SKM-1 treated with dmso at 0.1 percent for 144 hours (cell line): ENCODE measurements around the gene KLHDC7A.

Source experiments
- DNase-seq: peaks from one replicate; lab custom pipeline; 2025; ENCODE audit not compliant: unreplicated experiment; lab: John Stamatoyannopoulos, UW

KLHDC7A gene

GRCh38 chr1:18470671-18471355 lies 9.9 kb upstream of the KLHDC7A start:
- no peak for DNase-seq

- DNase-seq, result no peak
These were observed 7.4 kb upstream of the KLHDC7A start for GRCh38 chr1:18473195-18473815.

- DNase-seq, result no peak
These were observed 6.1 kb upstream of the KLHDC7A start for GRCh38 chr1:18474559-18475175.

GRCh38 chr1:18475234-18475905 lies 5.4 kb upstream of the KLHDC7A start:
- DNase-seq, result no peak

- DNase-seq, result no peak
These were observed 1.3 kb upstream of the KLHDC7A start for GRCh38 chr1:18479454-18479853.

- DNase-seq, result no peak
These were observed 625 bp downstream of the KLHDC7A start for GRCh38 chr1:18481190-18481920.

- DNase-seq, result no peak
These were observed 1.4 kb downstream of the KLHDC7A start for GRCh38 chr1:18481921-18482701.

- no peak for DNase-seq
These were observed 2.1 kb downstream of the KLHDC7A start for GRCh38 chr1:18482721-18483425.

- no peak for DNase-seq
These were observed 3.5 kb downstream of the KLHDC7A start for GRCh38 chr1:18484276-18484675.

GRCh38 chr1:18484721-18485120 lies 4.0 kb downstream of the KLHDC7A start:
- DNase-seq, result no peak

- no peak for DNase-seq
These were observed 4.5 kb downstream of the KLHDC7A start for GRCh38 chr1:18485227-18485626.

- no peak for DNase-seq
These were observed 5.5 kb downstream of the KLHDC7A start for GRCh38 chr1:18486195-18486594.

GRCh38 chr1:18489417-18490143 lies 8.8 kb downstream of the KLHDC7A start:
- DNase-seq, result no peak

- no peak for DNase-seq
These were observed 10.4 kb downstream of the KLHDC7A start for GRCh38 chr1:18491168-18491567.

GRCh38 chr1:18494304-18494703 lies 13.6 kb downstream of the KLHDC7A start:
- no peak for DNase-seq

GRCh38 chr1:18495635-18496034 lies 14.9 kb downstream of the KLHDC7A start:
- DNase-seq, result no peak

GRCh38 chr1:18496056-18496455 lies 15.3 kb downstream of the KLHDC7A start:
- DNase-seq, result no peak

- no peak for DNase-seq
These were observed 15.9 kb downstream of the KLHDC7A start for GRCh38 chr1:18496497-18497235.
